Stimulated activated CD8-positive, alpha-beta memory T cell treated with anti-CD3 and anti-CD28 coated beads, Interleukin-15, amount 100 ng/mL, for 48 hours (primary cell): Measurements from ENCODE around the gene CUZD1.

Experiments used
- DNase-seq, 2 donors: peaks; one replicate each; pipeline ENCODE4 v3.0.0-alpha.2; 2020; ENCODE audit warnings: low read depth in 2 of 2

CUZD1 gene

DNA sequence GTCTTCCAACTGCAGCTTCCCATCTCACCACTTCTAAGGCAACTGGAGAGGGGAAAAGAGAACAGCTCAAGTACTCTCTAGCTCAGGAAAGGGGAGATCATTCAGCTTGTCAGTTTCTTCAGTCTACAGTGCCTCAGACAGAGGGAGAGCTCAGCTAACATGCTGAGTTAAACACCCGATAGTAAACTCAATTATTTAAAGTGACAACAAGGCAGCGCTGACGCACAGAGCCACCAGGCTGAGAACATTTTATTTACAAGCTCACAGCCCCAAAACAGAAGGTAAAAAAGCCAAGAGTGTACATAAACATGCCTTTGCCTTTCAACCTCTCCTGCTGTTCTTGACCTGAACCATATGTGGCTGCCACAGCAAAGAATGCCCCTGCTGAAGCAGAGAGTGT is 10.1 kb upstream of the CUZD1 start:
- no peak for DNase-seq

DNA sequence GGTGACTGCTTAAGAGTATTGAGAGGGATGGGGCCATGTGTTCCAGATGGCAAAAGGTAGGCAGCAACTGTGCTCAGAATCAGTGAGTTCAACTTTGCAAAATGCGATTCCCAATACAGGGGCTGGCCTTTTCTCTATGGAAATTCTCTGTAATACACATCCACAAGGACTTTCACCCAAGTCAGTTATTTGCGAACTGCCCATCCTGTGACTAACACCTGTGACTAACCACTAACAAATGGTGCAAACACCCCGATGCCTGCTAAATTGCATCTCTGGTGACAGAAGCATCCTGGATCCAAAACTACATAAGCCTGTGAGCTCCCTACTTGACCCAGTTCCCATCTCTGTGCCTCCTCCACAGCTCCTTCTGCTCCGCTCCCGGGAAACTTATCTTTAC is 9.0 kb upstream of the CUZD1 start:
- no peak for DNase-seq

DNA sequence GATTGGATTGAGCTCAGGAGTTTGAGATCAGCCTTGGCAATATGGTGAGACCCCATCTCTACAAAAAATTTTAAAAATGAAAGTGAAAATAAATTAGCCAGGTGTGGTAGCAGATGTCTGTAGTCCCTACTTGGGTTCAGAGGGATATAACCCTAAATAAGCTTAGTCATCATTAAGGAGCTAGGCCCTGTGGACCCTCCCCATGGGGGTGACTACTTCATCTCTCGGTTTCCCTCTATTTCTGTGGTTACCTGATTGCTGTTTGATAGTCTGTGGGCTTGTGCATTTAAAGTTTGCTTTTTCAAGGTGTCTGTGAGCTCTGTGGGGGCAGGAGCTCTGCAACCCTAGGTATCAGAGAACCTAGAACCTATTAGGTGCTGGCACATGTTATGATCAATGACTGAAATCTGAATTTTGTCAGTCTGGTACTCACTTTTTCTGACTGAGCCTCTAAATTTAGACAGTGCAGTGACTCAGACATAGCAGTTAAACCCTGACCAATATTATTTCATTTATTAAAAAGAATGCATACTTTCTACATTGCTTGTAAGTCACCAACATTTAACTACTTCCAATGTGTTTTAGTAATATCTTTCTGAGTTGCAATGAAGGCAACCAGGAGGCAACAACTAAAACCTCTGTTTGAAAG is 8.1 kb upstream of the CUZD1 start:
- no peak for DNase-seq

DNA sequence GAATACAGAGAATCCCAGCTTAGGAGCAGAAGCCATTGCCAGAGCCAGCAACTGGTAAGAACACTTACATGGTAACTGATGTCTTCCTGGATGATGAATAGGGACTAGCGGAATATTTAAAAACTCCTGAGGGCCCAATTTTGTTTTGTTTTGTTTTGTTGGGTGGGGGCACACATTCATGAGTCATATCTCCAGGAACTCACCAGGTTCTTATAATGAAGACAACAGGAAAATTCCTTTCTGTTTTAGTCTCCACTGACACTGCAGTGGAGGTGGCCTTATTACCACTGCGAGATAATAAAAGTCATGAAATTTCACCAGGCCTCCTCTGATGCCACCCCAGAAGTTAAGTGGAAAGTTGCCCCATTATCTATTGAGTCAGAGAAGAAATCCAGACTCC is 6.6 kb upstream of the CUZD1 start:
- DNase-seq, result no peak

DNA sequence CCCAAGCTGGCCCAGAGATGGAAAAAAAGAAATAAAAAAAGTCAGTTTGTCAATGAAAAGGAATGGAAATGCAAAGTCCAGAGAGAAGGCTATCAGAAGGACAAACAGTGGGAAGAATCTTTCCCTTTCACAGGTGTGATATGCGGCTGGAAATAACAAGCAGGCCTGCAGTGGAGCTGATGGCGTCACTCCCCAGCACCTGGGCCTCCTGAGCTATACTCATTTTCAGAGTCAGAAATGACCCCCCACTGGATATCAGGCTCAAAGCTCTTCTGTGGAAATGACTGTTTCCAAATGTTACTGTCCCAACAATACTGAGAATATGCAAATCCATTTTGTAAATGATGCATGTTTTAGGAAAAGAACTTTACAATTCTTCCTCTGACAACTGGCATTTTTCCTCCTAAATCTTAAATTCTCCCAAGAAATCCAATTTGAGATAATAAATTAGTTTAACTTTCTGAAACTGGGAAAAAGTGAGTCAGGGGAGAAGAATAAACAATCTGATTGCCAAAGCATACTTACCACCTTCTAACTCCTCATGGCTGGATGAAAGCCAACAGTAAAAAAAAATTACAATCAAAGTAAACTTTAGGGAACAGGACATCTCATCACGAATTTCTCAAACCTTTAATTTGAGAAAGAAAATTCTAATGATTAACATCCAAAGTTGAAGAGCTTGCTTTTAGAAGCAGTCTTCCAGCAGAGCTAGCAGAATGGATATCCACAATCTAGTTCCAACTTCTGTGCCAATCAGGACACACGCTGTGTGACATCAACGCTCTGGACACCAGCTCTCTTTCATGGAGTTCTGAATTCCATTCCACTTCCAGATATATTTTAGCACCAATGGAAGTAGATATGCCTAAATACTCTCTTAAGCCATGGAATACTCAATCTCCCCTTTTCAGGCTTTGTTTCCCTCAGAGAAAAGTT is 5.3 kb upstream of the CUZD1 start:
- DNase-seq, result no peak

DNA sequence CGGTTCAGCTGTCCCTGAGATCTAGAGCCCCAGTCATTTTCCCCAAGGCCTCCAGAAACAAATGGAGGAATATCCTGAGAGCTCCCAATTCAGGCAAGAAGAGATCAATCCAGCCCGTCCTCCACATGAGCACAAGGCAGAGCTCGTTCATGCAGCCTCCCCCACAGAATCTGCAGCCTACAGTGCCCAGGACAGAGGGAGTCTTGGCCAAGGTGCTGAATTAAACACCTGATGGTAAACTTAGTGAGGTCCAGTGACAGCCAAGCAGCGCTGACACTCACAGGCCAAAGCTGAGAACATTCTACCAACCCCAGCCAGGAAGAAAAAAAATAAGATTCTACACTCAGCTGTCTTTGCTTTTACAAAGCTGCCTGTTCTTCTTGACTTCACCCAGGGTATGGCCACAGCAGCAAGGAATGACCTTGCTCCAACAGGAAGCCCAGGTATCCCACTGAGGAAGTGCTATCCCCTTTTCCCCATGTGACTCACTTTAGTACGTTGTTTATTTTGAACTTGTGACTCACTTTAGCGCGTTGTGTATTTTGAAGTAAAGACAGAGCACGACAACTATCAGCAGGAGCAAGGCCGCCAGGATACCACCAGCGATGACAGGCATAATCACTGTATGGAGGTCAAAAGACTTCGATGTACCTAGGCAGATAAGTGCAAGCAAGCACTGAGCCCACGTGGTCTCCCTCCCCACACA is 4.4 kb upstream of the CUZD1 start:
- DNase-seq, result no peak

DNA sequence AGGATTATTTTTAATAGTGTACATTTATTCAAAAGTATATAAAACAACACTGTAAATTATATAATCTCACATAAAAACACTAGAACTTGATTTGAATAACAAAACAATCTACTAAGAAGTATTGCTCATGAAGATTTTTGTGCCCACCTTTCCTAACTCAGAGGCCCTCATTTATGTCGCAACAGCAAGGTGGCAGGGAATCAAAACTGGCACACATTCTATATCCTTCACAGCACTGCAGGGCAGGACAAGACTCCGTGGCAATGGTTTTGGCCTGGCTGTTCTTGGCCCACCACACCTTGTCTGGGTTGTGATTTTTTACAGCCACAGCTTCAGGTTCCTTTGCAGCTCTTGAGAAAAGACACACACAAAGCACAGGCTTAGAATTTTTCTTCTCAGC is 3.4 kb upstream of the CUZD1 start:
- no peak for DNase-seq

DNA sequence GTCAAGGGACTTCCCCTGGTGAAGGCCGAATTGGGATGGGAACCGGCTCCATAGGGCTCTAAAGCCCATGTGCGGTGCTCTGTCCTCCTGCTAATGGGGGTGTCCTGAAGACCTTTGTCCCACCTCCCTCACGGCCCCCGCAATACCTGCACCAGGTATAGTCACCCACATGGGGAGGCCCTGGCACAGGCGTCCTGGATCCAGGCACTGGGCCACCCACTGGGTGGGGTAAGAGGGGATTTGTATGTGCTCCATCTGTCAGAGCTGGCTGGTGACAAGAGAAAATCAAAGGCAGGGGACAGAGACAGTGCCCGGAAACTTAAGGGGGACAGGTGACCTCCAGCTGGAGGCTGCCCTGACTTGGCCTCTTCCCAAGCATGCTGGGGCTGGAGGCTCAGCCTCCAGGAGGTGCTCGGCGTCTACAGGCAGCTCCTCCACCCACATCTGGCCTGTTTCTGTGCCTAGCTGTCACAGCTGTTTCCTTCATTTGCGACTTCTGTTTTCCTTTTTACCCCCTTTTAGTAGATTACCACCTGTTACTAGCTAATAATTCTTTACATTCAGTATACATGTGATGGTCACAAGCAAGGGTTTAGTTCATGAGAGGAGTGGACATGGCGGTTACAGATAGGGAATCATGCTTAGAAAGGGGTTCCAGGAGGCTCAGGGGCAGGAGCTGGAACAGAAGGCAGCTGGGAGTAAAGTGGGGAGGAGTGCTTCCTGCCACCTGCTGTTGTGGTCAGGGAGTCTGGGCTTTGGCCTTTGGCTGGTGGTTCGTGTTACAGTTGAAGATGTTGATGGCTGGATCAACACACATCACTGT is 2.3 kb upstream of the CUZD1 start:
- no peak for DNase-seq

DNA sequence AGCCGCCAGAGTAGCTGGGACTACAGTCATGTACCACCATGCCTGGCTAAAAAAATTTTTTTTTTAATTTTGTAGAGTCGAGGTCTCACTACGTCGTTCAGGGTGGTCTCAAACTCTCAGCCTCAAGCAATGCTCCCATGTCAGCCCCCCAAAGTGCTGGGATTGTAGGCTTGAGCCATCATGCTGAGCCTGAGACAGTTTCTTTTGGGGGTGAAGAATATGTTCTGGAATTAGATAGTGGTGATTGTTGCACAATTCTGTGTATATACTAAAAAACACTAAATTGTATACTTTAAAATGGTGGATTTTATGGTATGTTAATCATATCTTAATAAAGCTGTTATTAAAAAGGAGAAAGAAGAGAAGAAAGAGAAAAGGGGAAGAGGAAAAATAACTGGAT is 1.5 kb downstream of the CUZD1 start:
- DNase-seq, result no peak

DNA sequence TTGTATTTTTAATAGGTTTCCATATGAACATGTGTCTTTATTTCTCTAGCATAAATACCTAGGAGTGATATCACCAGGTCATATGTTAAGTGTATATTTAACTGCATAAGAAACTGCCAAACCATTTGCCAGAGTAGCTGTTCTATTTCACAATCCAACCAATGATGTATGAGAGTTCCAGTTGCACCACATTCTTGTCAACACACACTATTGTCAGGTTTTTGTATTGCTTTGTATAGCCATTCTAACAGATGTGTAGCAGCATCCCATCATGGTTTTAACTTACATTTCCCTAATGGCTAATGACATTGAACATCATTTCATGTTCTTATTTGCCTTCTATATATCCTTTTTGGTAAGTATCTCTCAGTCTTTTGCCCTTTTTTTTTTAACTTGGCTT is 4.1 kb downstream of the CUZD1 start:
- DNase-seq, result no peak

DNA sequence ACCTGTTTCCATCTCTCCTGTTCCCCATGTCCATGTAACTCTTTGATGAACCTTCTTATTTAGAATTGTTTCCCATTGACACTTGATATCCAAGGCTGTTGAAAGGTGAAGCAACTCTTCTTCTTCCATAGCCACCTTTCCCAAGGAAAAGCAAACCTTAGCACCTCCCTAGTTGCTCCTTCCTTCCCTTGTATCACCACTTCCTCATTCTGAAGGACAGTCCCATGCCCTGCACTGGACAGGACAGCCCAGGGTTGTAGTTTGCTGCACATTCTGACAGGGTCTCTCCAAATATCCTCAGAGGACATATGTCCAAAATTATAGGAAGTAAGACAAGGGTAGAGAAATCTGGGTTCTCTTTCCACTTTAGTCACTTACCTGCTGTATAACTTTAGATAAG is 6.2 kb downstream of the CUZD1 start:
- DNase-seq, result no peak

DNA sequence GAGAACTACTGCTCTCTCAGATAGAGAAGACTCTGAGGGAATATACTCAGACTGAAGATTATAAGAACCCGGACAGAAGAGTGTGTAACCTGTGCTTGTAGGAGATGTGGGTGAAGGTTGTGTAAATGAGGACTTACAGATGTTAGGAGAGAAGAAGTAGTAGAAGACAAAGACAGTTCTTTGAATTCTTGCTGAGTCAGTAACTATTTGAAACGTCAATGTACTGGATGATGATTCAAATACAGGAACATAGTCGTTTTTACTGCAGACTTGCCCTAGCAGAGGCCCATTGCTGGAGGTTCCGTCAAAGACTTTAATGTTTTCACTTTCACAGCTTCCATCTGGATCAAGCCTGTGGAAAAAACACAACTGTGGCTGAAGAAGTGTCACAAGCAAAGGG is 6.8 kb downstream of the CUZD1 start:
- DNase-seq, result no peak

DNA sequence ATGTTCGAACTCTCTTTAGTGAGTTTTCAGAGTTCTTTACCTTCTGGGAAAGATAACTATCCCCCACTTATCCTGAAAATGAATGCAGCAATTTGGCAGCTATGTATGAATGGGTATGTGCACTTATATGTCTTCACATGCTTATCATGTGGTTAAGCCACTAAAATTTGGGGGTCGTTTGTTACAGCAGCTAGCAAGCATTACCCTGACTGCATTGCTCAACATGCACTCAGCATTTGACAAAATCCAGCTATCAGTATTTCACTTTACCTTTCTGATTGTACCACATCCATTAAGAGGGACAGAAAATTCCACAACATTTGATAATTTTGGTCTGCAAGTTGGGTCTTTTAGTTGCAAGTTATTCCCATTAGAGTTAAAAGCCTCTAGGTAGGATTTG is 9.7 kb downstream of the CUZD1 start:
- no peak for DNase-seq

DNA sequence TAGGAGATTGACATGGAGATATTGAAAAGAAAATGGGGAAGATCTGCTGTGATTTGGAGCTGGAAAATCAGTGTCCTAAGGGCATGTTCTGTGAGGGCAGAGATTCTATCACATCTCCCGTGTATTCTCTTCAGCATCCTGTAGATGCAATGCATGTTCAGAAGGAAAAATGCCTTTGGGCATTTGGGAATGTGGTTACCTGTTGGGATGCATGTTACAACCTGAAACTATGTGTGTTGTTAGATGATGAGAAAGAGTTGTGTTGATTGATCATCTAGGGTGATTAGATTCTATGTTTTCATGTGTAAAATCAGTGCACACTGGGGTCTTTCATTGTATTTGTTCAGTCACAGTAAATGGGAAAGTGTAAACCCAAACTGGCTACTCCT is 14.7 kb downstream of the CUZD1 start:
- DNase-seq, result no peak

DNA sequence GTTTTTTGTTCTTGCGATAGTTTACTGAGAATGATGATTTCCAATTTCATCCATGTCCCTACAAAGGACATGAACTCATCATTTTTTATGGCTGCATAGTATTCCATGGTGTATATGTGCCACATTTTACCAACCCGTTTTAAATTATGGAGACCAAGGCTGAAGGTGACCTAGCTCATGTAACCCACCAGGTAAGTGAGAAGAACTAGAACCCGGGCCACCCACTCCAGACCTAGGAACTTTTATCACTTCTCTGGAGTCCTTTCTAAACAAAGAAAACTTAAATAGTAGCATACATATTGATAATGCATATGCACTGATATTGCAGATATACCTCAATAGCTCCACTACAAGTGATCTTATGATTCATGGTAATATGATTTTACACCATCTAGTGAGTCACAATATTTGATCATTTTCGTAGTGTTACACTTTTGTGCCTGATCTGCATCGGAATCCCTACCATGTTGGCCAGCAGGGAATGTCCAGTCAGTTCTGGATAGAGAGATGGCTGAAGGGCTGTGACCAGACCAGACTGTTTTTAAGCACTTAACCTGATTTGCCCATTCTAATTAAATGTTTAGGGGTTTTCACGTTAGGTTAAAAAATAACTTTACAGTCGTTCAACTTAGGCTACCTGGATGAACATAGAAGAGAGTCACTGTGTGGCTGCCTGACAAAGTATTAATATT is 15.2 kb downstream of the CUZD1 start:
- no peak for DNase-seq

DNA sequence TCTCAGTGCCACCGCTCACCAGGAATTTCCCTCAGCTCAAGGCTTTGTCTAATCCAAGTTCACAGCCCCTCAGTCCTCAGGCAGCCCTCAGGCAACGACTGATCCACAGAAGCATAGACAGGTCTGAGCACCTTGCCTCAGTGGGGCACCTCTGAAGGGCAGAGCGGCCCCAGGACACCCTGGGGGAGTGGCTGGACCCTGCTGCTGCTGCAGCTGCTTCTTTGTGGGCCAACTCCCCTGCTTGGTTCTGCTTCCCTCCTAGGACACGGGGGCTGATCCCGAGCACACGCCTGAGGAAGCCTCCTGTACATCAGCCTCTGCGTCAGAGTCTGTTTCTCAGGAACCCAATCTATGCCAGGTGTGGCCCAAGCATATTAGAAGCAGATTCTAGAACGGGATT is 16.2 kb downstream of the CUZD1 start:
- DNase-seq, result no peak

DNA sequence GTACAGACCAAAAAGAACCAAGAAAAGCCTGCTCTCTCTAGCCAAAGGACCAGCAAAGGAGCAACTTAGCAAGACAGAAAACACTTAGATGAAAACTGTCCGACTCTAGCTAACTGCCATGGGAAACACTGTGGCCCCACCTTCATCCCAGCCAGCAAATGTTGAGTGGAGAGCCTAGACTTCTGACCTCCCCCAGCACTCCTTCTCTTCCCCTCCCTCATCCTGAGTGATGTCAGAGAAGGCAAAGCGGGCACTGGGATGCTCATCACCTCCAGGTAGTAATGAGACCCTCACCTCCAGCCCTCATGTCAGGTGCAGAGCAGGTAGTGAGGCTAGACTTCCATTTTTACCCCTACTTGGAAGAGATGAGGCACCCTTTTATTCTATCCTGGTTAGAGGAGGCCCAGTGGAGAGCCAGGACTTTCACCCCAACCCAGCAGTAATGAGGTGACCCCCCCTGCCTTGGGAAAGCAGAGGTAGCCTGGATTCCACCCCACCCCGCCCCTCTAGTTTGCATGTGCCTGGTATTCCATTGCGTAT is 16.9 kb downstream of the CUZD1 start:
- DNase-seq, result no peak

DNA sequence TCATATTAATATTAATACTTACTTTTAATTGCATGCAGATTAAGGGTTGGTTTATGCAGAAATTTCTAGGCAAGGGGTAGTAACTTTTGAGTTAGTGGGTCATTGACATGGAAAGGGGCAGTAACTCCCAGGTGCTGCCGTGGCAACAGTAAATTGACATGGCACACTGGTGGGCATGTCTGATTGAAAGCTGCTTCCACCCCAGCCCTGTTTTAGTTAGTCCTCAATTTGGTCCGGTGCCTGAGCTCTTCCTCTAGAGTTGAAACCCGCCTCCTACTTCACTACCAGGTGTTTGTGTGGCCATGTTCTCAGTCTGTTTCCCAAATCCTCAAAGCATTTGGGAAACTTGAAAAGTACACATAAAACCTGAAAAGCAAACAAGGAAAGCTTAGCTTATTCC is 18.4 kb downstream of the CUZD1 start:
- no peak for DNase-seq

DNA sequence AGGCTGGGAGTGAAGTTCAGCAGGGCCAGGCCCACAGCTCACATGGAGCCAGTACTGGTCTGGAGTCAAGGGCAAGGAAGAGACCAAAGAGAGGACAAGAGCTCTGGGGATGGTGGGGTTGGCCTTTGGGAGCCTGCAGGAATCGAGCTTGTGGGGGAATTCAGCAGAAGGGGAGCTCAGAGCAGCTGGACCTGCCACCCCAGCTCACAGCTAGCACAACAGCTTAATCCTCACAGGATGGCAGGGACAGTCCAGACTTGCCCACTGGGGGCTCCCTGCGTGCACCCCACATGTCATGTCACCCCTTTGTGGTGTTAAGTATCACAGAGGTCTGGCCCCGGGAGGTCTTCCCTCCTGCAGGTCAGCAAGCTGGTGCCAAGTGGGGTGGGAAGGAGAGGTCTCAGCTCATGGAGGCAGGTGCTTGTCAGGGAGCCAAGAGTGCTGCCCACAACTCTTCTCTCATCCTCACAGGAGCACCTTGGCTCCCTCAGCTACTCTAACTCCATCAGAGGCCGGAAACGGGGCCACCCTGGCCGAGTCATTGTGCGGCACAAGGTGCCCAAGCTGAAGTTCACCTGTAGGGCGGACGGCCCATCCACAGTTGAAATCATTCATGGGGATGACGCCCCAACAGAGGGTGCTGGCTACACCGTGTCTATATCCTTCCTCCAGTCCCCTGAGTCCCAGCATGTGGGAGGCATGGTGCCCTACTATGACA is 22.5 kb downstream of the CUZD1 start:
- no peak for DNase-seq

DNA sequence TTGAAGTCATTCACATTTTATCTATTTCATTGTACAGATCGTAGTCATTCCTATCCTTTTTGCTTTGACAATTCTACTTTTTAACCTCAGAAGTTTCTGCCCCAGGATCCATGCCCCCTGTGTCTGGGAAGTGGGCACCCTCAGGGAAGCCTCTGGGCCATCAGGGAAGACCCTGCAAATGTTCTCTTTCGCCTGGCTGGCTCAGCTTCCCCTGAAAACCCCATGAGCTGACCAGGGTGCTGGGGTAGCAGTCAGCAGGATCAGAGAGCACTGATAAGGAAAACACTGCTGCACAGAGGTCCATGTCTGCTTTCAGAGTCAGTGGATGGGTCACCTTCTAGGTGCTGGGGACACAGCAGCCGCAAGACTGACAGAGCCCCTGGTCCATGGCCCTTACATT is 23.8 kb downstream of the CUZD1 start:
- DNase-seq, result no peak
